Measurements from ENCODE around the gene B4GALT2. TPM values are rescaled to one million over a fixed set of nuclear protein-coding genes. Genes with fewer than 3 reads are reported as not detected.

Gene B4GALT2
- total RNA-seq, 1 experiment from 2014 or later = 70.9 TPM

DNA sequence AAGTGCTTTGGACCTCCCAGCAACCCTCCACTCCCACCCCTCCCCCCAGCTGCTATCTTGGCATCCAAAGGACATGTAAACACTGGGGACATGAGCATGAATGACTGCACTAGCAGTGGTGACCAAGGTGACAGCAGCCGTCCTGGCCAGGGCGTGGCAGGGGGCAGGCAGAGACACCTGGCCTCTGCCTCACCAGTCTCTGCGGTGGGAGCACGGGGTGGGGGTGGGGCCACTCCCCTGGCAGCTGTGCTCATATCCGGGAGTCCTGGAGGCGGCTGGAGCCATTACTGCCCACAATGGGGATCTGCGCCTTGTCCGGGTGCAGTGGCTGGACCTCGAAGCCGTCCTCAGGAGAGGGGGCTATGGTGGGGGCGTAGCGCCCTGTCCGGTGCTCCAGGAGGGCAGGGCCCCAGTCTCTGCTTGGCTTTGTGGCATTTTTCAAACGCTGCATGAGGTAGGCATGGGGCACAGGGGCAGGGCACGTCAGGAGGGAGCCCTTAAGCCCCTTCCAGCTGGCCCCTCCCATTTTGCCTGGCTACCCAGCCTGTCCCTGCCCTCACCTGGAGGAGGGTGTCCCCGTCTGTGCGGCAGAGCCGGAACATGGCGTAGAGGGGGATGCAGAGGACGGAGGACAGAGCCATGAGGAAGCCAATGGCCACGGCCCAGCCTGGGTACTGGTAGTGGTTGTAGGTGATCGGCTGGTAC is 18.4 kb downstream of the B4GALT2 start:
- H3K4ac ChIP-seq (ENCODE audit: low read depth, low read length) = no peak overlapping the region
- no peak overlapping the region for H3K4me2 ChIP-seq (ENCODE audit: insufficient read depth, insufficient read length, low read length)
- no peaks in the 10 kb centered on the region for H3K9me3 Mint-ChIP-seq
- no peak overlapping the region for H2BK20ac ChIP-seq (ENCODE audit: low read depth, low read length, poor library complexity, severe bottlenecking)
- H4K5ac ChIP-seq (ENCODE audit: insufficient read length, low read depth, low read length) = no peak overlapping the region
- H3K4me1 ChIP-seq (ENCODE audit: insufficient read depth, low read length) = no peaks in the 10 kb centered on the region
- H3K4me3 Mint-ChIP-seq = no peak overlapping the region
- no peak overlapping the region for H3K23ac ChIP-seq (ENCODE audit: insufficient read length, low read depth, low read length)
- H3K9me3 ChIP-seq (ENCODE audit: control insufficient read depth, low read depth, low read length) = no peaks in the 10 kb centered on the region
- no peaks in the 10 kb centered on the region for H3K23me2 ChIP-seq (ENCODE audit: insufficient read length, low read depth, low read length, poor library complexity, severe bottlenecking)
- no peak overlapping the region for H2BK120ac ChIP-seq (ENCODE audit: low read depth, low read length, poor library complexity, severe bottlenecking)
- H3K56ac ChIP-seq (ENCODE audit: insufficient read length, low read depth, low read length) = no peak overlapping the region
- H3K36me3 Mint-ChIP-seq (ENCODE audit: insufficient read depth in 1 of 3, low read depth in 3 of 3) = peaks cover 10 to 36% (median 27%) of the 10 kb centered on the region in 3 experiments; a peak in 6 of 7 replicates
- DNase-seq = no peak
- no peaks in the 10 kb centered on the region for H3K27me3 ChIP-seq (ENCODE audit: insufficient read depth, low read length)
- H3K27me3 Mint-ChIP-seq (ENCODE audit: low read depth) = peaks cover 2% of the 10 kb centered on the region
- no peak overlapping the region for H2BK15ac ChIP-seq (ENCODE audit: low read depth, low read length)
- H3K18ac ChIP-seq (ENCODE audit: insufficient read length, low read depth, low read length) = no peak overlapping the region
- no peak for TF ChIP-seq CTCF (conservative IDR thresholded peaks at IDR 0.05)
- no peaks in the 10 kb centered on the region for H3K79me2 ChIP-seq (ENCODE audit: insufficient read depth, low read length)
- no peak overlapping the region for H2AK5ac ChIP-seq (ENCODE audit: insufficient read length, low read length)
- no peak overlapping the region for H3K27ac Mint-ChIP-seq
- H4K8ac ChIP-seq (replicated peaks; ENCODE audit: insufficient read length, low read depth, low read length) = no peak overlapping the region
- H4K91ac ChIP-seq (ENCODE audit: insufficient read length, low read depth, low read length) = no peak overlapping the region
- WGBS (ENCODE audit: extremely low coverage, insufficient read length, low lambda C conversion rate) = no CpG with 5 or more reads among the region's 22 CpGs
- H3K14ac ChIP-seq (ENCODE audit: insufficient read depth, low read length) = no peak overlapping the region; the same call in 1 of the 2 replicates
- H3K9ac ChIP-seq (ENCODE audit: extremely low read depth, insufficient read length, low read length) = no peak overlapping the region
- peaks cover 9 to 20% of the 10 kb centered on the region in 2 experiments; a peak in 3 of 4 replicates for H3K4me1 Mint-ChIP-seq
- H4K20me1 ChIP-seq (ENCODE audit: control insufficient read depth, insufficient read depth, insufficient read length) = no peaks in the 10 kb centered on the region
- H2AFZ ChIP-seq (ENCODE audit: low read length) = no peak overlapping the region
- no peak overlapping the region for H2BK5ac ChIP-seq (ENCODE audit: insufficient read length, low read length)
- H3T11ph ChIP-seq (ENCODE audit: low read length) = no peak overlapping the region
- H3K27ac ChIP-seq (ENCODE audit: insufficient read length, low read depth, low read length) = no peak overlapping the region
- H2BK12ac ChIP-seq (ENCODE audit: insufficient read length, low read depth, low read length) = no peak overlapping the region
- no peaks in the 10 kb centered on the region for H3K79me1 ChIP-seq (ENCODE audit: insufficient read depth, low read depth, low read length, poor library complexity, severe bottlenecking)
